SJSA1 (cell line): ENCODE results near the gene TNRC6B. TPM values are rescaled to one million over a fixed set of nuclear protein-coding genes. Genes with fewer than 3 reads are reported as not detected.

ENCODE experiments used
- DNase-seq, 2 experiments: peaks; one replicate each; pipeline ENCODE4 v3.0.0-alpha.2; 2015 to 2020; ENCODE audit warnings: low spot score in 2 of 2, low read depth in 1 of 2
- H3K27ac ChIP-seq: fragments of 250-450 bp; sonication (Bioruptor Pico); 2 replicates; pipeline ENCODE4 v1.5.1; 2020; ENCODE audit warnings: mild to moderate bottlenecking, moderate library complexity
- H3K27me3 ChIP-seq: fragments of 250-450 bp; sonication (Bioruptor Pico); replicated peaks from 2 replicates; pipeline ENCODE4 v1.5.1; 2020; ENCODE audit warnings: mild to moderate bottlenecking, moderate library complexity
- H3K36me3 ChIP-seq: fragments of 250-450 bp; sonication (Bioruptor Pico); 2 replicates; pipeline ENCODE4 v1.5.1; 2020; ENCODE audit warnings: mild to moderate bottlenecking
- H3K4me1 ChIP-seq: fragments of 250-450 bp; sonication (Bioruptor Pico); replicated peaks from 2 replicates; pipeline ENCODE4 v1.6.1; 2021; ENCODE audit warnings: mild to moderate bottlenecking
- H3K4me3 ChIP-seq: fragments of 250-450 bp; sonication (Bioruptor Pico); 2 replicates; pipeline ENCODE4 v1.5.1; 2020; ENCODE audit warnings: mild to moderate bottlenecking
- H3K9me3 ChIP-seq: fragments of 250-450 bp; sonication (Bioruptor Pico); replicated peaks from 2 replicates; pipeline ENCODE4 v1.5.1; 2020; ENCODE audit warnings: mild to moderate bottlenecking
- total RNA-seq: library from RNA; depleted of rRNA; stranded (reverse); fragments of >200 nt; shearing (Covaris generic); gene quantifications from 2 replicates; pipeline ENCODE4 v1.2.3, GENCODE V29; 2014

Gene TNRC6B
- total RNA-seq, 1 experiment from 2014 or later: 16.6 TPM

GRCh38 chr22:40243891-40244290 is 66.2 kb downstream of the TNRC6B start:
- H3K27ac ChIP-seq: no peak overlapping the region
- peaks cover 23% of the 10 kb centered on the region for H3K4me1 ChIP-seq
- no peak overlapping the region for H3K4me3 ChIP-seq
- no peaks in the 10 kb centered on the region for H3K9me3 ChIP-seq
- no peaks in the 10 kb centered on the region for H3K27me3 ChIP-seq
- no peak for DNase-seq
- peaks cover 21% of the 10 kb centered on the region for H3K36me3 ChIP-seq

GRCh38 chr22:40244586-40244985 is 66.9 kb downstream of the TNRC6B start:
- H3K27ac ChIP-seq: no peak overlapping the region
- DNase-seq: no peak

GRCh38 chr22:40247976-40248375 is 70.3 kb downstream of the TNRC6B start:
- no peak overlapping the region for H3K4me3 ChIP-seq
- H3K9me3 ChIP-seq: no peaks in the 10 kb centered on the region
- peaks cover 25% of the 10 kb centered on the region for H3K36me3 ChIP-seq
- no peak overlapping the region for H3K27ac ChIP-seq
- H3K27me3 ChIP-seq: no peaks in the 10 kb centered on the region
- no peaks in the 10 kb centered on the region for H3K4me1 ChIP-seq
- no peak for DNase-seq

More at GRCh38 chr22:40244586-40244985, 66.9 kb downstream of the TNRC6B start:
- Histone ChIP-seq H3K36me3 (peaks cover 21% of the 10 kb centered on the region), H3K4me3 (no peak overlapping the region), H3K27me3 (no peaks in the 10 kb centered on the region), H3K4me1 (peaks cover 16% of the 10 kb centered on the region; the same call in 1 of the 2 replicates), H3K9me3 (no peaks in the 10 kb centered on the region)

- no peaks in the 10 kb centered on the region for H3K4me1 ChIP-seq
- no peak overlapping the region for H3K27ac ChIP-seq
- H3K27me3 ChIP-seq: no peaks in the 10 kb centered on the region
- no peaks in the 10 kb centered on the region for H3K9me3 ChIP-seq
- no peak overlapping the region for H3K4me3 ChIP-seq
- no peak for DNase-seq
- peaks cover 28% of the 10 kb centered on the region for H3K36me3 ChIP-seq
Measured at GRCh38 chr22:40249286-40249685, 71.6 kb downstream of the TNRC6B start.

- Histone ChIP-seq H3K27me3 (no peaks in the 10 kb centered on the region), H3K9me3 (no peaks in the 10 kb centered on the region), H3K4me1 (no peaks in the 10 kb centered on the region), H3K4me3 (no peak overlapping the region), H3K27ac (no peak overlapping the region), H3K36me3 (peaks cover 24% of the 10 kb centered on the region)
- no peak for DNase-seq
Measured at GRCh38 chr22:40250608-40251007, 72.9 kb downstream of the TNRC6B start.

GRCh38 chr22:40251106-40251505 is 73.4 kb downstream of the TNRC6B start:
- H3K4me1 ChIP-seq: no peaks in the 10 kb centered on the region
- no peaks in the 10 kb centered on the region for H3K9me3 ChIP-seq
- H3K4me3 ChIP-seq: no peak overlapping the region
- H3K27me3 ChIP-seq: no peaks in the 10 kb centered on the region
- DNase-seq: no peak
- H3K27ac ChIP-seq: no peak overlapping the region
- peaks cover 22% of the 10 kb centered on the region for H3K36me3 ChIP-seq

GRCh38 chr22:40252146-40252545 is 74.4 kb downstream of the TNRC6B start:
- H3K27me3 ChIP-seq: no peaks in the 10 kb centered on the region

GRCh38 chr22:40256516-40256915 is 78.8 kb downstream of the TNRC6B start:
- no peak overlapping the region for H3K27ac ChIP-seq
- no peak overlapping the region for H3K4me3 ChIP-seq
- H3K9me3 ChIP-seq: no peaks in the 10 kb centered on the region
- H3K4me1 ChIP-seq: no peaks in the 10 kb centered on the region
- peaks cover 17% of the 10 kb centered on the region; the same call in 1 of the 2 replicates for H3K36me3 ChIP-seq
- no peak for DNase-seq
- no peaks in the 10 kb centered on the region for H3K27me3 ChIP-seq

More at GRCh38 chr22:40252146-40252545, 74.4 kb downstream of the TNRC6B start:
- Histone ChIP-seq H3K36me3 (peaks cover 15% of the 10 kb centered on the region), H3K4me3 (no peak overlapping the region), H3K9me3 (no peaks in the 10 kb centered on the region), H3K27ac (no peak overlapping the region), H3K4me1 (no peaks in the 10 kb centered on the region)
- DNase-seq: no peak

- DNase-seq: no peak
- Histone ChIP-seq H3K36me3 (peaks cover 19% of the 10 kb centered on the region), H3K4me3 (no peak overlapping the region), H3K27me3 (no peaks in the 10 kb centered on the region), H3K27ac (no peak overlapping the region), H3K9me3 (no peaks in the 10 kb centered on the region), H3K4me1 (no peaks in the 10 kb centered on the region)
Measured at GRCh38 chr22:40258017-40258416, 80.3 kb downstream of the TNRC6B start.

- H3K36me3 ChIP-seq: peaks cover 19% of the 10 kb centered on the region
- no peaks in the 10 kb centered on the region for H3K4me1 ChIP-seq
- no peaks in the 10 kb centered on the region for H3K27me3 ChIP-seq
- no peak overlapping the region for H3K27ac ChIP-seq
- no peak overlapping the region for H3K4me3 ChIP-seq
- H3K9me3 ChIP-seq: no peaks in the 10 kb centered on the region
- DNase-seq: no peak
Measured at GRCh38 chr22:40258501-40258915, 80.8 kb downstream of the TNRC6B start.

- peaks cover 51% of the 10 kb centered on the region for H3K36me3 ChIP-seq
- no peak overlapping the region for H3K4me3 ChIP-seq
- DNase-seq: no peak
- no peaks in the 10 kb centered on the region for H3K9me3 ChIP-seq
- no peaks in the 10 kb centered on the region for H3K27me3 ChIP-seq
- no peaks in the 10 kb centered on the region for H3K4me1 ChIP-seq
- H3K27ac ChIP-seq: no peak overlapping the region
Measured at GRCh38 chr22:40261783-40262182, 84.1 kb downstream of the TNRC6B start.

GRCh38 chr22:40263191-40263590 is 85.5 kb downstream of the TNRC6B start:
- no peak overlapping the region for H3K27ac ChIP-seq
- H3K36me3 ChIP-seq: peaks cover 58% of the 10 kb centered on the region
- no peak overlapping the region for H3K4me3 ChIP-seq
- H3K9me3 ChIP-seq: no peaks in the 10 kb centered on the region
- H3K27me3 ChIP-seq: no peaks in the 10 kb centered on the region
- no peak for DNase-seq
- H3K4me1 ChIP-seq: no peaks in the 10 kb centered on the region

GRCh38 chr22:40265783-40266182 is 88.1 kb downstream of the TNRC6B start:
- no peak for DNase-seq
- no peaks in the 10 kb centered on the region for H3K9me3 ChIP-seq
- H3K4me3 ChIP-seq: no peak overlapping the region
- H3K36me3 ChIP-seq: peaks cover 48% of the 10 kb centered on the region
- H3K27ac ChIP-seq: no peak overlapping the region
- no peaks in the 10 kb centered on the region for H3K4me1 ChIP-seq
- H3K27me3 ChIP-seq: no peaks in the 10 kb centered on the region

GRCh38 chr22:40270031-40270430 is 92.3 kb downstream of the TNRC6B start:
- Histone ChIP-seq H3K9me3 (no peaks in the 10 kb centered on the region), H3K27ac (no peak overlapping the region)

GRCh38 chr22:40270748-40271373 is 93.1 kb downstream of the TNRC6B start:
- no peak for DNase-seq
- Histone ChIP-seq H3K9me3 (no peaks in the 10 kb centered on the region), H3K36me3 (peaks cover 31% of the 10 kb centered on the region), H3K27me3 (no peaks in the 10 kb centered on the region), H3K27ac (no peak overlapping the region), H3K4me1 (no peaks in the 10 kb centered on the region), H3K4me3 (no peak overlapping the region)

More at GRCh38 chr22:40270031-40270430, 92.3 kb downstream of the TNRC6B start:
- H3K4me1 ChIP-seq: no peaks in the 10 kb centered on the region
- DNase-seq: no peak
- peaks cover 39% of the 10 kb centered on the region for H3K36me3 ChIP-seq
- H3K4me3 ChIP-seq: no peak overlapping the region
- no peaks in the 10 kb centered on the region for H3K27me3 ChIP-seq
